Fibroblast of villous mesenchyme (primary cell): ENCODE measurements around the gene SFI1. TPM values are rescaled to one million over a fixed set of nuclear protein-coding genes. Genes with fewer than 3 reads are reported as not detected.
"Not testable (repeated sequence)": the region's sequence is repeated elsewhere in the genome, so short reads cannot be mapped to it uniquely, and the experiment has no call there.

Experiments used
- DNase-seq: peaks from one replicate; pipeline ENCODE4 v3.0.0-alpha.2; 2010; ENCODE audit warnings: low read depth
- H3K4me3 ChIP-seq: 2 replicates; pipeline ENCODE4 v1.5.1; 2011; ENCODE audit warnings: low read depth, mild to moderate bottlenecking, low read length
- total RNA-seq: library from RNA; depleted of rRNA; stranded (reverse); fragments of >200 nt; gene quantifications from 2 replicates; pipeline ENCODE4 v1.2.3, GENCODE V29; 2012
- TF ChIP-seq, protein P1 (sequence below): IDR thresholded peaks from 2 replicates; pipeline ENCODE4 v1.5.1; 2012; ENCODE audit warnings: low read depth, mild to moderate bottlenecking, low read length; ENCODE audit not compliant: insufficient read depth

SFI1 gene
- total RNA-seq, 1 donor: 15.5 TPM

DNA sequence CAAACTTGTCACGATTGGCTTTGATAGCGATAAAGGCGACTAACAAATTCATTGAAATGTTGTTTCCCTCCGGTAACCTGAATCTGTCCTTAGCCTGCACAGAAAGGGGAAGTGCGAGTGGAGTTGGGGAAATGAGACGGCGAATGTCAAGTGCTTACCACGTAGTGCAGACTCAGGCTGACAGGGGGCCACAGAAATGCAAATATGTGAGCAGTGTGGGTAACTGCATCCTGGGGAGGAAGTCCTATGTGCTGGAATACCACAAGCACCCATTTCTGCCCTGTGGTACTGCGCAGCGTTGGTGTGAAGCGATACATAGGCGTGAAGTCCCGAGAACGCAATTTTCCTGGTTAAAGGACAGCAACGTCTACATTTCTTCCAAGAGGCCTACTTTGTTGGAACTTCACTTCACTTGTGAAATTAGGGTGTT lies 5.8 kb upstream of the SFI1 start:
- DNase-seq: peak; percentile 76
- TF ChIP-seq, protein P1, sequence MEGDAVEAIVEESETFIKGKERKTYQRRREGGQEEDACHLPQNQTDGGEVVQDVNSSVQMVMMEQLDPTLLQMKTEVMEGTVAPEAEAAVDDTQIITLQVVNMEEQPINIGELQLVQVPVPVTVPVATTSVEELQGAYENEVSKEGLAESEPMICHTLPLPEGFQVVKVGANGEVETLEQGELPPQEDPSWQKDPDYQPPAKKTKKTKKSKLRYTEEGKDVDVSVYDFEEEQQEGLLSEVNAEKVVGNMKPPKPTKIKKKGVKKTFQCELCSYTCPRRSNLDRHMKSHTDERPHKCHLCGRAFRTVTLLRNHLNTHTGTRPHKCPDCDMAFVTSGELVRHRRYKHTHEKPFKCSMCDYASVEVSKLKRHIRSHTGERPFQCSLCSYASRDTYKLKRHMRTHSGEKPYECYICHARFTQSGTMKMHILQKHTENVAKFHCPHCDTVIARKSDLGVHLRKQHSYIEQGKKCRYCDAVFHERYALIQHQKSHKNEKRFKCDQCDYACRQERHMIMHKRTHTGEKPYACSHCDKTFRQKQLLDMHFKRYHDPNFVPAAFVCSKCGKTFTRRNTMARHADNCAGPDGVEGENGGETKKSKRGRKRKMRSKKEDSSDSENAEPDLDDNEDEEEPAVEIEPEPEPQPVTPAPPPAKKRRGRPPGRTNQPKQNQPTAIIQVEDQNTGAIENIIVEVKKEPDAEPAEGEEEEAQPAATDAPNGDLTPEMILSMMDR: peak; percentile 11
- H3K4me3 ChIP-seq: peak overlapping the region; percentile 90

DNA sequence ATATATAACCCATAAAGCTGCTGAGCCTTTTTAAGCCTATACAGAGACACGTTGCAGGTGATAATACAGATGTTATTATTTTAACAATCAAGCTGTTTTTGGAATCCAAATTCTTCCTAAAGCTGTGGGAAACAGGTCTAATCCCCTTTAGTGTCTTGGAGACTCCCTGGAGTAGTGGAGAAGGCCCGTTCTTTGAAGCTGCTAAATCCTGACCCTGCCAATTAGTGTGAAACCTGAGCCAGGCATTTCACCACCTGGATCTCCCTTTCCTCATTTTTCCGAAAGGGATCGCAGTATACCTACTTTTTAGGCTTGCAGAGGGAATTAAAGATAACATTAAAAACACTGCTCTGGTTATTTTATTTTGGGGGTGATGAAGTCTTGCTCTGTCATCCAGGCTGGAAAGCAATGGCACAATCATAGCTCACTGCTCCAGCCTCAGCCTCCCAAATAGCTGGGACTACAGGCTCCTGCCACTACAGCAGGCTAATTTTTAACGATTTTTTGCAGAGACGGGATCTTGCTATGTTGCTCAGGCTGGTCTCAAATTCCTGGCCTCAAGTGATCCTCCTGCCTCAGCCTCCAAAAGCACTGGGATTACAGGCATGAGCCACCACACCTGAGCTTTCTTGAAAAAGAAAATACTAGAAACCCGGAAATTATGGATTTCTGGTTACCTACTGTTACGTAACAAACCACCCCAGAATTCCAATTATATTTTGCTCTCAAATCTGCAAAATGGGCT lies 4.9 kb upstream of the SFI1 start:
- DNase-seq: no peak
- TF ChIP-seq, protein P1: no peak
- H3K4me3 ChIP-seq: peak overlapping the region; percentile 90

DNA sequence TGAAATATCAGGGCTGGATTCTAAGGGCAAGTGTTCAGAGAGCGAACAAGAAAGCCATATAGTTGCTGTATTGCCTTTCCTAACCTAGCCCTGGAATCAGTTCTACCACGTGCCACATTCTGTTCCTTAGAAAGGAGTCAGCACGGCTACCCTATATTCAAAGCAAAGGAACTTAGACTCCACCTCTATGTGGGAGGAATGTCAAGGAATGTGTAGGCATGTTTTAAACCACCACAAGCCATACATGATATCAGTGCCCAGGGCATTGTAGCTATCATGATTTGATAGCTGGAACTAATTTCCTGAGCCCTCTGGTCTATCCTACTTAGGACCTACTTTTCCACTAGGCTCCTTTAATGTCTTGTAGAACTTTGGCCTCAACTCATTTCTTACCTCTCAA lies 4.2 kb upstream of the SFI1 start:
- TF ChIP-seq, protein P1: no peak
- no peak for DNase-seq
- no peak overlapping the region for H3K4me3 ChIP-seq

DNA sequence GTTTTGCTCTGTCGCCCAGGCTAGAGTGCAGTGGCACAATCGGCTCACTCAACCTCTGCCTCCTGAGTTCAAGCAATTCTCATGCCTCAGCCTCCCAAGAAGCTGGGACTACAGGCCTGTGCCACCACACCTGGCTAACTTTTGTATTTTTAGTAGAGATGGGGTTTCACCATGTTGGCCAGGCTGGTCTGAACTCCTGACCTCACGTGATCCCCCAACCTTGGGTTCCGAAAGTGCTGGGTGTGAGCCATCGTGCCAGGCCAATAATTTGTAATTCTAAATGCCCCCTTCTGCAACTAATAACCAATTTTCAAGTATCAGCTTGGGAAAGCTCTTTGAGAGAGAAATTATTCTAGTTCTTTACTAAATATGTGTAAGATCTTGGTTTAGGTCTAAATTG lies 3.0 kb upstream of the SFI1 start:
- not testable (repeated sequence) for H3K4me3 ChIP-seq

DNA sequence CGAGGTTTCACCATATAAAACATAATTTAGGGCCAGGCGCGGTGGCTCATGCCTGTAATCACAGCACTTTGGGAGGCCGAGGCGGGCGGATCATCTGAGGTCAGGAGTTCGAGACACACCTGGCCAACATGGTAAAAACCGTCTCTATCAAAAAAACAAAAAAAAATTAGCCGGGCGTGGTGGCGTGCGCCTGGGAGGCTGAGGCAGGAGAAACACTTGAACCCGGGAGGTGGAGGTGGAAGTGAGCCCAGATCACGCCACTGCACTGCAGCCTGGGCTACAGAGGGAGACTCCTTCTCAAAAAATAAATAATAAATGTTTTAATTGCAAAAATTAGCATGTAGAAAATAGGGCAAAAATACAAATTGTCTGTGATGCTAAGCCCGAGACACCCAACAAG lies 993 bp upstream of the SFI1 start:
- DNase-seq: no peak
- peak overlapping the region; percentile 97 for H3K4me3 ChIP-seq
- TF ChIP-seq, protein P1: no peak

More for the DNA sequence above, 3.0 kb upstream of the SFI1 start:
- not testable (repeated sequence) for DNase-seq

DNA sequence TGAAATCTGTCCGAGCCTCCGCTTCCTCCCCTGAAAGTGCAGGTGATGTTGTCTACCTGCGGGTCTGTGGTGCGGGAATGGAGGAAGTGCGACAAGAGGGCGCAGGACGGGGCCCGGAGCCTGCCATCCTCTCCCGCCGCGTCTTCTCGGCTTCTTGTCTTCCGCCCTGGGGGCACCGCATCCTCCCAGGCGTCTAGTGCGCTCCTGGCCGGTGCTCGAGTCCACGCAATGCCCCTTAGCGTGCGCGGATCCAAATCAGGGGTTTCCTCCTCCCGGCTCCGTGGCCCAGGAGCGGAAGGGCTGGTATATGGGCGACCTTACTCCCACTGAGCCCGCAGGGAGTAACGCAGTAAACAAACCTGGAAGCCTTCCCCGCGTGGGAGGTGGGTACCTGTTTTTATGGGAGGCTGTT lies 405 bp downstream of the SFI1 start:
- H3K4me3 ChIP-seq: peak overlapping the region; percentile 97
- no peak for DNase-seq
- TF ChIP-seq, protein P1: no peak

DNA sequence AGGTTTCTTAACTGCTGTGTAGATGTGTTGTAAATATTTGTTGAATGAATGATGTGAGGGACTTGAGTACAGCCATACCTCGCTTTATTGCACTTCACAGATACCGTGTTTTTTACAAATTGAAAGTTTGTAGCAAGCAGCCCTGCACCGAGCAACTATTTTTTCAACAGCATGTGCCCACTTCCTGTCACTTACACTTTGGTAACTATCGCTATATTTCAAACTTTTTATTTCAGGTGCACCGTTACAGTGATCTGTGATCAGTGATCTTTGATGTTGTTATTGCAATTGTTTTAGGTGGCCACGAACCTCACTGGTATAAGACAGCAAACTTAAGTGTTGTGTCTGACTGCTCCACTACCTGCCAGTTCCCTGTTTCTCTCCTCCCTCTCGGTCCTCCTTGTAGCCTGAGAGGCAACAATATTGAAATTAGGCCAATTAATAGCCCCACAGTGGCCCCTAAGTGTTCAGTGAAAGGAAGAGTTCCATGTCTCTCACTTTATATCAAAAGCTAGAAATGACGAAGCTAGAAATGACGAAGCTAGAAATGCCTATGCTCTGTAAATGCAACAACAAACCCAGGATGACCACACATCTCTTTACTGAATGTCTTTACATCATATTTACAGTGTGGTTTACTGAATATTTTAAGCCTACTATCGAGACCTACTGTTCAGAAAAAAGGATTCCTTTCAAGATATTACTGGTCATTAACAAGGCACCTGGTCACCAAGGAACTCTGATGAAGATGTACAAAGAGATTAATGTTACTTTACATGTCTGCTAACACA lies 1.0 kb downstream of the SFI1 start:
- no peak for DNase-seq
- TF ChIP-seq, protein P1: no peak
- H3K4me3 ChIP-seq: peak overlapping the region; percentile 97
